Activated naive CD8-positive, alpha-beta T cell (primary cell): ENCODE measurements around the gene MT1M.
A peak's percentile ranks its signal among the peaks of the same experiment; 100 is the strongest.
"Not testable (repeated sequence)": the region's sequence is repeated elsewhere in the genome, so short reads cannot be mapped to it uniquely, and the experiment has no call there.

Experiments used
- H3K27ac Mint-ChIP-seq: one replicate; pipeline ENCODE4 v1.8.0; 2021; ENCODE audit warnings: mixed read lengths
- H3K27me3 Mint-ChIP-seq: one replicate; pipeline ENCODE4 v1.8.0; 2021; ENCODE audit warnings: mixed read lengths
- H3K36me3 Mint-ChIP-seq: one replicate; pipeline ENCODE4 v1.8.0; 2021; ENCODE audit warnings: mixed read lengths
- H3K4me1 Mint-ChIP-seq: one replicate; pipeline ENCODE4 v1.8.0; 2021; ENCODE audit warnings: low read depth, mixed read lengths
- H3K4me3 Mint-ChIP-seq: one replicate; pipeline ENCODE4 v1.8.0; 2021; ENCODE audit warnings: mild to moderate bottlenecking, mixed read lengths
- H3K9me3 Mint-ChIP-seq: one replicate; pipeline ENCODE4 v1.8.0; 2021; ENCODE audit warnings: low read depth, mixed read lengths

The MT1M gene

GRCh38 chr16:56617212-56618085, 15.0 kb upstream of the MT1M start:
- H3K36me3 Mint-ChIP-seq = no peaks in the 10 kb centered on the region
- H3K27ac Mint-ChIP-seq = no peak overlapping the region
- H3K9me3 Mint-ChIP-seq = no peaks in the 10 kb centered on the region
- H3K4me1 Mint-ChIP-seq = peaks cover 36% of the 10 kb centered on the region
- H3K4me3 Mint-ChIP-seq = peak overlapping the region; percentile 81
- no peaks in the 10 kb centered on the region for H3K27me3 Mint-ChIP-seq

- H3K27me3 Mint-ChIP-seq = no peaks in the 10 kb centered on the region
- H3K4me3 Mint-ChIP-seq = peak overlapping the region; percentile 81
- H3K4me1 Mint-ChIP-seq = peaks cover 32% of the 10 kb centered on the region
- H3K9me3 Mint-ChIP-seq = no peaks in the 10 kb centered on the region
- no peak overlapping the region for H3K27ac Mint-ChIP-seq
- H3K36me3 Mint-ChIP-seq = no peaks in the 10 kb centered on the region
Measured at GRCh38 chr16:56618138-56618537, 14.3 kb upstream of the MT1M start.

DNA sequence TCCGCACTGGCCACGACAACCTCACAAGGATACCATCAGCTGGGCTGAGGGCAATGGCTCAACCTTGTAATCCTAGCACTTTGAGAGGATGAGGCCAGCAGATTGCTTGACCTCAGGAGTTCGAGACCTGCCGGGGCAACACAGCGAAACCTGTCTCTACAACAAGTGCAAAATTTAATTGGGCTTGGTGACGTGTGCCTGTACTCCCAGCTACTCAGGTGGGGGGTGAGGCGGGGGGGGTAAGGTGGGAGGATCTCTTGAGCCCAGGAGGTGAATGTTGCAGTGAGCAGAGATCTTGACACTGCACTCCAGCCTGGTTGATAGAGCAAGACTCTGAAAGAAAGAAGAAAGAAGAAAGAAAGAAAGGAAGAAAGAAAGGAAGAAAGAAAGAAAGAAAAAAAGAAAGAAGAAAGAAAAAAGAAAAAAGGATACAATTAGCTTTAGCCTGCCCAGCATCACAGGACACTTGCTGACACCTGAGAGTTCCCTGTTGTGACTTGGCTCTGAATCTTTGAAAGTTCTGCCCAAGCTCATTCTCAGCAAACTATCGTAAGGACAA, 12.0 kb upstream of the MT1M start:
- no peaks in the 10 kb centered on the region for H3K9me3 Mint-ChIP-seq
- no peaks in the 10 kb centered on the region for H3K36me3 Mint-ChIP-seq
- H3K4me1 Mint-ChIP-seq = peaks cover 21% of the 10 kb centered on the region
- H3K4me3 Mint-ChIP-seq = no peak overlapping the region
- H3K27ac Mint-ChIP-seq = no peak overlapping the region
- H3K27me3 Mint-ChIP-seq = no peaks in the 10 kb centered on the region

DNA sequence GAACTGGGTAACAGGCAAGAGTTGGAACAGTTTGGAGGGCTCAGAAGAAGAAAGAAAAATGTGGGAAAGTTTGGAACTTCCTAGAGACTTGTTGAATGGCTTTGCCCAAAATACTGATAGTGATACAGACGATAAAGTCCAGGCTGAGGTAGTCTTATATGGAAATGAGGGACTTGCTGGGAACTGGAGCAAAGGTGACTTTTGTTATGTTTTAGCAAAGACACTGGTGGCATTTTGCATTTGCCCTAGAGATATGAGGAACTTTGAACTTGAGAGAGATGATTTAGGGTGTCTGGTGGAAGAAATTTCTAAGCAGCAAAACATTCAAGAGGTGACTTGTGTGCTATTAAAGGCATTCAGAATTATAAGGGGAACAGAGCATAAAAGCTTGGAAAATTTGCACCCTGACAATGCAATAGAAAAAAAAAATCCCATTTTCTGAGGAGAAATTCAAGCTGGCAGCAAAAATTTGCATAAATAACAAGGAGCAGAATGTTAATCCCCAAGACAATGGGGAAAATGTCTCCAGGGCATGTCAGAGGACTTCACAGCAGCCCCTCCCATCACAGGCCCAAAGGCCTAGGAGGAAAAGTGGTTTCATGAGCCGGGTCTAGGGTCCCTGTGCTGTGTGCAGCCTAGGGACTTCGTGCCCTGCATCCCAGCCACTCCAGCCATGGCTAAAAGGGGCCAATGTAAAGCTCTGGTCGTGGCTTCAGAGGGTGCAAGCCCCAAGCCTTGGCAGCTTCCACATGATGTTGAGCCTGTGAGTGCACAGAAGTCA, 10.6 kb upstream of the MT1M start:
- not testable (repeated sequence) for H3K27ac Mint-ChIP-seq, H3K27me3 Mint-ChIP-seq, H3K36me3 Mint-ChIP-seq, H3K9me3 Mint-ChIP-seq, H3K4me3 Mint-ChIP-seq
- H3K4me1 Mint-ChIP-seq = peaks cover 23% of the 10 kb centered on the region

GRCh38 chr16:56623184-56623583, 9.3 kb upstream of the MT1M start:
- not testable (repeated sequence) for H3K36me3 Mint-ChIP-seq, H3K4me3 Mint-ChIP-seq, H3K9me3 Mint-ChIP-seq, H3K27me3 Mint-ChIP-seq, H3K27ac Mint-ChIP-seq
- H3K4me1 Mint-ChIP-seq = peaks cover 15% of the 10 kb centered on the region

- Mint-ChIP-seq H3K27me3 (peaks cover under 1% of the 10 kb centered on the region), H3K4me3 (no peak overlapping the region), H3K4me1 (peaks cover 15% of the 10 kb centered on the region)
Measured at GRCh38 chr16:56623637-56624036, 8.8 kb upstream of the MT1M start.

DNA sequence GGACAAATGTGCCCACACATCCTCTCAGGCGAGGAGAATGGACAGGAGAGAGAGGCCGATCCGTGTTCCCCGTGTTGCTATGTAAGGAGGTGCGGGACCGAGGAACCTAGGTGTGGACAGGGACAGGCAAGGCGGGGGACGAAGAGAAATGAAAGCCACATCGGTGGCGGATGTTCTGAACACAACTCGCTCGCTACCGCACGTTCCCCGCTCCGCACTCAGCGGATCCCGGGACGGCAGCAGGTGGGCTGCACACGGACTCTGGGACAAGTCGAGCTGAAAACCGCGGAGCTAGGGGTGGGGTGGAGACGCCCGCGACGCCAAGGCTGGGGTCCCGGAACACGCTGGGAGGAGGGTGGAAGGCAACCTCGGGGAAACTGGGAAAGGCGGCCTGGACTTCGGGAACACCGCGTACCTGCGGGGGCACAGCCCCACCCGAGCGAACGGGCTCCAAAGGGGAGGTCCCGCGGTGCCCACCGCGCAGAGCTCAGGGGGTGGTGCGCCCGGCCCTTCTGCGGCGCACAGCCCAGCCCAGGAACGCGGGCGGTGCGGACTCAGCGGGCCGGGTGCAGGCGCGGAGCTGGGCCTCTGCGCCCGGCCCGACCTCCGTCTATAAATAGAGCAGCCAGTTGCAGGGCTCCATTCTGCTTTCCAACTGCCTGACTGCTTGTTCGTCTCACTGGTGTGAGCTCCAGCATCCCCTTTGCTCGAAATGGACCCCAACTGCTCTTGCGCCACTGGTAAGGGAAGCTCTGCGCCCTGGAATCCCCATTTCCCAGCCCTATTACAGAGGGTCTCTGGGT, 7.1 kb upstream of the MT1M start, which contains the start of gene MT1E:
MT1E (plus strand) TSS at position 642 of the 803 bp plus-strand sequence; CDS start at position 713, 71 bp downstream.
- Mint-ChIP-seq H3K27ac (peak within 1 kb of the TSS; percentile 41), H3K27me3 (peaks cover 2% of the 10 kb centered on the region), H3K36me3 (no peaks in the 10 kb centered on the region), H3K4me1 (peaks cover 15% of the 10 kb centered on the region), H3K9me3 (no peaks in the 10 kb centered on the region), H3K4me3 (peak within 1 kb of the TSS; percentile 88)

More at GRCh38 chr16:56623637-56624036, 8.8 kb upstream of the MT1M start:
- H3K27ac Mint-ChIP-seq = no peak overlapping the region
- H3K36me3 Mint-ChIP-seq = no peaks in the 10 kb centered on the region
- H3K9me3 Mint-ChIP-seq = no peaks in the 10 kb centered on the region

DNA sequence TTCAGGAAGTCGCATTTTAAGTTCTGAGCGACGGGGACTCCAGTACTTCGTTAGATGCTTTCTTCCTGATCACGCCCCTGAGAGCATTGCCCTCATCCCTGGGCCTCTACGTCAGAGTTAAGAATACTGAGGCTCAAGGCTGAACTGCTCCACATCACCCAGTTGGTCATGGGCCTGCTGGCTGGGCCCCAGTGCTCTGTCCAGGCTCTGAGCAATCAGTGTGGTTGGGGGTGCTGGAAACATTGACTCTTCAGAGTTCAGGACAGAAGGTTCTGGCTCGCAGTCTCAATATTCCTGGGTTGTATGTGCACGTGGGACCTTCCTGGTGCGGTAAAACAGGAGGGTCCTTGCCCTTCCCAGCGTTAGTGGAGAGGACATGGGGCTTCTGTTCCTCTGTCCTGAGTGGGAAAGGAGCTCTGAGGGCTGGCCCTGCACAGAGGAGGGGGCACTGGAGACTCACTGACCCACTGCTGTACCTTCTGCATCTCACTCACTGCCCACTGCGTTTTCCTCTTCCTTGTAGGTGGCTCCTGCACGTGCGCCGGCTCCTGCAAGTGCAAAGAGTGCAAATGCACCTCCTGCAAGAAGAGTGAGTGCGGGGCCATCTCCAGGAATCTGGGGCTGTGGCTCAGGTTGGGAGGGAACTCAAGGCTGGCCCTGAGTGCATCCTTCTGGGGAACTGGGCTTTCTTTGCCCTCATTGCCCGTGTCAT, 6.4 kb upstream of the MT1M start:
- H3K36me3 Mint-ChIP-seq = no peaks in the 10 kb centered on the region
- no peak overlapping the region for H3K27ac Mint-ChIP-seq
- H3K4me1 Mint-ChIP-seq = peaks cover 15% of the 10 kb centered on the region
- H3K4me3 Mint-ChIP-seq = peak overlapping the region; percentile 87
- H3K9me3 Mint-ChIP-seq = no peaks in the 10 kb centered on the region
- peaks cover 5% of the 10 kb centered on the region for H3K27me3 Mint-ChIP-seq

DNA sequence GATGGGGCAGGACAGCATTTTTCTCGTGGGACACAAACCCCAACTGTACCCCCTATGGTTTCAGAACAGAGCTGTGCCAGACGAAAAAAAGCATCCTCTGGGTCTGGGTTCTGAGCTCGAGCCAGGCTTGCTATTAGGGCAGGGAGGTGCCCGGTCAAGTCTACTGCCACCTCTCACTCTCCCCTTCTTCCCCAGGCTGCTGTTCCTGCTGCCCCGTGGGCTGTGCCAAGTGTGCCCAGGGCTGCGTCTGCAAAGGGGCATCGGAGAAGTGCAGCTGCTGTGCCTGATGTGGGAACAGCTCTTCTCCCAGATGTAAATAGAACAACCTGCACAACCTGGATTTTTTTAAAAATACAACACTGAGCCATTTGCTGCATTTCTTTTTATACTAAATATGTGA, 5.8 kb upstream of the MT1M start:
- Mint-ChIP-seq H3K27me3 (peaks cover 10% of the 10 kb centered on the region), H3K27ac (no peak overlapping the region), H3K4me3 (no peak overlapping the region), H3K36me3 (no peaks in the 10 kb centered on the region), H3K4me1 (peaks cover 19% of the 10 kb centered on the region), H3K9me3 (no peaks in the 10 kb centered on the region)

GRCh38 chr16:56628486-56629350, 3.7 kb upstream of the MT1M start:
- no peaks in the 10 kb centered on the region for H3K36me3 Mint-ChIP-seq
- peak overlapping the region; percentile 32 for H3K4me3 Mint-ChIP-seq

DNA sequence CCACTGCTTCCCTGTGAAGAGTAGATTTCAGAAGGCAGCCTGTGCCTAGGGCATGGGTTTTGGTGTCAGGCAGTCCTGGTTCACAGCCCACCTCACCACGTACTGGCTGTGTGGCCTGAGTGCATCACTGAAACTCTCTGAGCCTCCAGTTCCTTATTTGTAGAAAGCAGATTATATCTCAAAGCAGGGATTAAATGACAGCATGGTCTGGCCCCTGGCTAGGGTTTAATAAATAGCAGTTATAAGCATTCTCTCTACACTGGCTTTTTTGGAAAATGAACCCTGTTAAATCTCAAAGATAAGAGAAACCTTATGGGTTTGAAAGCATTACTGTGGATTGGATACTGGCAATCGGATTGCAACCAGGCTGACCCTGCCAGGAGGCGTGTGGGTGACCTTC, 2.9 kb upstream of the MT1M start:
- H3K27me3 Mint-ChIP-seq = peaks cover 26% of the 10 kb centered on the region
- H3K4me3 Mint-ChIP-seq = no peak overlapping the region
- no peaks in the 10 kb centered on the region for H3K36me3 Mint-ChIP-seq
- peaks cover 24% of the 10 kb centered on the region for H3K4me1 Mint-ChIP-seq
- H3K27ac Mint-ChIP-seq = no peak overlapping the region
- H3K9me3 Mint-ChIP-seq = no peaks in the 10 kb centered on the region

More at GRCh38 chr16:56628486-56629350, 3.7 kb upstream of the MT1M start:
- H3K4me1 Mint-ChIP-seq = peaks cover 27% of the 10 kb centered on the region
- no peak overlapping the region for H3K27ac Mint-ChIP-seq
- H3K27me3 Mint-ChIP-seq = peaks cover 20% of the 10 kb centered on the region
- H3K9me3 Mint-ChIP-seq = no peaks in the 10 kb centered on the region

- Mint-ChIP-seq H3K9me3 (no peaks in the 10 kb centered on the region), H3K4me1 (peaks cover 26% of the 10 kb centered on the region), H3K4me3 (no peak overlapping the region), H3K27me3 (peaks cover 32% of the 10 kb centered on the region), H3K36me3 (no peaks in the 10 kb centered on the region), H3K27ac (no peak overlapping the region)
Measured at GRCh38 chr16:56630134-56630533, 2.3 kb upstream of the MT1M start.

GRCh38 chr16:56631197-56631596, 1.3 kb upstream of the MT1M start:
- no peaks in the 10 kb centered on the region for H3K9me3 Mint-ChIP-seq
- H3K4me1 Mint-ChIP-seq = peaks cover 25% of the 10 kb centered on the region
- no peak overlapping the region for H3K27ac Mint-ChIP-seq
- peaks cover 36% of the 10 kb centered on the region for H3K27me3 Mint-ChIP-seq
- H3K36me3 Mint-ChIP-seq = no peaks in the 10 kb centered on the region
- H3K4me3 Mint-ChIP-seq = peak overlapping the region; percentile 83
